HCT116 (cell line): ENCODE measurements around the gene RUNX1. TPM values are rescaled to one million over a fixed set of nuclear protein-coding genes. Genes with fewer than 3 reads are reported as not detected.

Experiments used
- ATAC-seq: fragments of 200-7000 bp; cut with Tn5 transposase; 2 replicates; pipeline ENCODE4 v1.9.1; 2020; ENCODE audit warnings: mild to moderate bottlenecking, moderate library complexity
- BruUV-seq: library from RNA; stranded (reverse); fragments of 400-500 nt; replicated peaks from 2 replicates; lab custom pipeline; 2021; lab: Mats Ljungman, UMichigan
- CTCF ChIA-PET: fragments of 300-600 bp; sonication (Branson Sonifier 250); formaldehyde crosslinking; loops from one replicate; lab custom pipeline; 2021; ENCODE audit warnings: antibody characterized with exemption; lab: Charles Lee
- POLR2A ChIA-PET: fragments of 300-600, 350-600 bp; sonication (Branson Sonifier 250); formaldehyde crosslinking; loops from one replicate; lab custom pipeline; 2021; ENCODE audit warnings: antibody characterized with exemption; lab: Charles Lee
- RAD21 ChIA-PET, 2 experiments: fragments of 300-600 bp; sonication (Branson Sonifier 250); formaldehyde crosslinking; loops; one replicate each; lab custom pipeline; 2023; ENCODE audit warnings: low total read pairs in 2 of 2; ENCODE audit not compliant: uncharacterized antibody in 2 of 2, unreplicated experiment in 2 of 2, low non-redundant PET in 1 of 2; lab: Charles Lee
- DNase-seq: peaks from one replicate; pipeline ENCODE4 v3.0.0-alpha.2; 2010; ENCODE audit warnings: low read depth, low spot score
- H2AFZ ChIP-seq: fragments of 200-600 bp; shearing (Covaris generic), sonication (generic); 2 replicates; pipeline ENCODE4 v1.6.1; 2017; ENCODE audit warnings: low read depth, mixed run types, mixed read lengths, antibody characterized with exemption, low read length; ENCODE audit not compliant: poor library complexity, severe bottlenecking
- H3K27ac ChIP-seq: 2 replicates; pipeline ENCODE4 v1.5.1; 2012; ENCODE audit warnings: low read depth, low read length
- H3K27me3 ChIP-seq: fragments of 200-600 bp; sonication (generic); 2 replicates; pipeline ENCODE4 v1.6.1; 2016; ENCODE audit warnings: mixed run types, low read length, mixed read lengths; ENCODE audit not compliant: insufficient read depth
- H3K36me3 ChIP-seq, 2 experiments: fragments of 200-500 bp in 1 of 2; fragments of 200-600 bp in 1 of 2; sonication (Bioruptor generic) in 1 of 2; sonication (generic) in 1 of 2; 2 replicates each; pipeline versions ENCODE4 v1.5.1 to v1.6.1; 2014 to 2016; ENCODE audit warnings: low read length in 2 of 2, inconsistent platforms in 1 of 2, mixed read lengths in 1 of 2, mixed run types in 1 of 2; ENCODE audit not compliant: insufficient read depth in 2 of 2, control insufficient read depth in 1 of 2
- H3K4me1 ChIP-seq, 2 experiments: fragments of 200-600 bp in 1 of 2; sonication (generic) in 1 of 2; 2 replicates each; pipeline versions ENCODE4 v1.5.1 to v1.6.1; 2012 to 2017; ENCODE audit warnings: low read length in 2 of 2, inconsistent platforms in 1 of 2, mild to moderate bottlenecking in 1 of 2, mixed read lengths in 1 of 2, mixed run types in 1 of 2, moderate library complexity in 1 of 2; ENCODE audit not compliant: insufficient read depth in 2 of 2, control insufficient read depth in 1 of 2
- H3K4me2 ChIP-seq: fragments of 200-600 bp; sonication (generic); 2 replicates; pipeline ENCODE4 v1.6.1; 2017; ENCODE audit warnings: mixed run types, low read length, mixed read lengths
- H3K4me3 ChIP-seq, 2 experiments: fragments of 200-600 bp in 1 of 2; sonication (generic) in 1 of 2; replicated peaks in 1 of 2; 2 replicates each; pipeline ENCODE4 v1.5.1; 2011 to 2016; ENCODE audit warnings: low read length in 2 of 2, control low read depth in 1 of 2, low read depth in 1 of 2, mild to moderate bottlenecking in 1 of 2, mixed read lengths in 1 of 2, mixed run types in 1 of 2
- H3K79me2 ChIP-seq: fragments of 200-600 bp; sonication (generic); 2 replicates; pipeline ENCODE4 v1.6.1; 2017; ENCODE audit warnings: mild to moderate bottlenecking, mixed run types, low read length, moderate library complexity, mixed read lengths; ENCODE audit not compliant: insufficient read depth
- H3K9ac ChIP-seq: fragments of 200-600 bp; sonication (generic); 2 replicates; pipeline ENCODE4 v1.6.1; 2016; ENCODE audit warnings: low read length, mixed read lengths
- H3K9me2 ChIP-seq: fragments of 200-600 bp; sonication (generic), shearing (Covaris generic); 2 replicates; pipeline ENCODE4 v1.6.1; 2017; ENCODE audit warnings: mixed run types, mild to moderate bottlenecking, moderate library complexity; ENCODE audit not compliant: insufficient read depth
- H3K9me3 ChIP-seq, 2 experiments: fragments of 200-500 bp in 1 of 2; fragments of 200-600 bp in 1 of 2; sonication (Bioruptor generic) in 1 of 2; sonication (generic) in 1 of 2; 2 replicates each; pipeline ENCODE4 v1.6.1; 2014 to 2017; ENCODE audit warnings: low read length in 2 of 2, mixed read lengths in 2 of 2, inconsistent platforms in 1 of 2, low read depth in 1 of 2, mild to moderate bottlenecking in 1 of 2, mixed run types in 1 of 2, moderate library complexity in 1 of 2; ENCODE audit not compliant: control insufficient read depth in 1 of 2, insufficient read depth in 1 of 2
- H4K20me1 ChIP-seq: fragments of 200-600 bp; sonication (generic), shearing (Covaris generic); 2 replicates; pipeline ENCODE4 v1.6.1; 2017; ENCODE audit warnings: mixed run types, mild to moderate bottlenecking, moderate library complexity; ENCODE audit not compliant: insufficient read depth
- ATF3 ChIP-seq: IDR thresholded peaks from 2 replicates; pipeline ENCODE4 v1.6.1; 2012
- CBX3 ChIP-seq: IDR thresholded peaks from 2 replicates; pipeline ENCODE4 v1.6.1; 2012; ENCODE audit warnings: low read depth
- CEBPB ChIP-seq: IDR thresholded peaks from 2 replicates; pipeline ENCODE4 v1.6.1; 2012; ENCODE audit warnings: low read depth
- EGR1 ChIP-seq: IDR thresholded peaks from 2 replicates; pipeline ENCODE4 v1.6.1; 2012; ENCODE audit warnings: low read depth
- EZH2 ChIP-seq: fragments of 200-600 bp; sonication (generic); IDR thresholded peaks from 2 replicates; pipeline ENCODE4 v1.6.1; 2017; ENCODE audit warnings: antibody characterized with exemption, mixed run types
- EZH2phosphoT487 ChIP-seq: fragments of 200-600 bp; IDR thresholded peaks from 2 replicates; pipeline ENCODE4 v1.6.1; 2018; ENCODE audit warnings: antibody characterized with exemption, borderline replicate concordance
- FOSL1 ChIP-seq: IDR thresholded peaks from 2 replicates; pipeline ENCODE4 v1.6.1; 2012; ENCODE audit warnings: low read depth
- POLR2A ChIP-seq: IDR thresholded peaks from 2 replicates; pipeline ENCODE4 v1.7.0; 2011; ENCODE audit warnings: borderline replicate concordance; ENCODE audit not compliant: insufficient read depth, insufficient read length; ENCODE audit errors: extremely low read depth
- POLR2AphosphoS5 ChIP-seq: IDR thresholded peaks from 2 replicates; pipeline ENCODE4 v1.6.1; 2011; ENCODE audit warnings: mild to moderate bottlenecking, low read depth, low read length, moderate library complexity
- RAD21 ChIP-seq: IDR thresholded peaks from 2 replicates; pipeline ENCODE4 v1.6.1; 2012; ENCODE audit warnings: low read depth, mild to moderate bottlenecking
- REST ChIP-seq: IDR thresholded peaks from 2 replicates; pipeline ENCODE4 v1.6.1; 2012; ENCODE audit warnings: low read depth
- SIN3A ChIP-seq: IDR thresholded peaks from 2 replicates; pipeline ENCODE4 v1.6.1; 2012; ENCODE audit warnings: low read depth
- SP1 ChIP-seq: IDR thresholded peaks from 2 replicates; pipeline ENCODE4 v1.6.1; 2012; ENCODE audit warnings: low read depth
- SRF ChIP-seq: IDR thresholded peaks from 2 replicates; pipeline ENCODE4 v1.6.1; 2012; ENCODE audit warnings: low read depth
- YY1 ChIP-seq: IDR thresholded peaks from 2 replicates; pipeline ENCODE4 v1.6.1; 2011; ENCODE audit warnings: low read length, low read depth, moderate library complexity, mild to moderate bottlenecking; ENCODE audit not compliant: insufficient replicate concordance; ENCODE audit errors: extremely low read depth
- ZBTB33 ChIP-seq: IDR thresholded peaks from 2 replicates; pipeline ENCODE4 v1.6.1; 2011; ENCODE audit warnings: mild to moderate bottlenecking, low read length, moderate library complexity; ENCODE audit not compliant: insufficient replicate concordance; ENCODE audit errors: extremely low read depth
- ZNF274 ChIP-seq: fragments of 200-500 bp; sonication (Bioruptor generic); IDR thresholded peaks from 2 replicates; pipeline ENCODE4 v1.6.1; 2014; ENCODE audit warnings: mild to moderate bottlenecking, low read depth, low read length, inconsistent platforms
- intact Hi-C: fragments of 100-400 bp; cut with micrococcal nuclease; formaldehyde crosslinking; loops from 2 replicates; pipeline ENCODE4 v1.10.0; 2022
- total RNA-seq: library from RNA; stranded (reverse); gene quantifications from one replicate; pipeline ENCODE4 v1.2.1, GENCODE V29; 2021; ENCODE audit not compliant: unreplicated experiment
- TF ChIP-seq, protein P1 (sequence below): IDR thresholded peaks from 2 replicates; pipeline ENCODE4 v1.6.1; 2012

Gene RUNX1
- total RNA-seq, 1 experiment from 2014 or later: 33.5 TPM

DNA sequence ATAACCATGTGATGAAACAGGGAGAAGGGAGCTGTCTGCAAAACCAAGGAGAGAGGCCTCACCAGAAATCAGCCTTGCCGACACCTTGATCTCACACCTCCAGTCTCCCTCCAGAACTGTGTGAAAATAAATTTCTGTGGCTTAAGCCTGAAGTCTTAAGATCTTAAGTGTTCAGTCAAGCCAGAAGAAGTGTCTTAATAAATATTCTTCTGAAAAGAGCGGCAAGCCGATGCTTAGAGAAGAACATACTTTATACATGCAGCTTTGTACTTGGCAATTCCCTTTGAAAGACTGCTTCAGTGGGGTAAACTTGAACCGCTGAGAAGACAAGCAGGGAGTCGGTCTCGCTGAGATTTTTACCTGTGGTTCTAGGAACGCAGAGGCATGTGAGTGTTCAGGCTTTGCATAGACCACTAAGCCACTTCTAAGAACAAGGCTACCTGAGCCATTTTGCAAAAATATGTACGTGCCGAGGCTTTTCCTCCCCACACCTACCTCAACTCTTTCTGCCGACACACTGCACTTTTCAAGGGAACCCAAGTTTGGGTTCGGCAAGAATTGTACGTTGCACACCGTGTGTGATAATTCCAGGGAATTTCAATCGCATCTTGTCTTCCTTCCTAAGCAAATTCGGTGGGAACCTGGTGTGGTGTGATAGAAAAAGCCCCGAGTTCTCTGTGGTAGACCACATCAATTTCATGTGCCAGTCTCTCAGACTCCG, 3.4 kb downstream of the RUNX1 start:
- H2AFZ ChIP-seq: no peak overlapping the region
- H3K79me2 ChIP-seq: no peaks in the 10 kb centered on the region
- H3K9ac ChIP-seq: no peak overlapping the region
- no TSS peak for BruUV-seq
- ATAC-seq: no peak
- intact Hi-C loops: loop anchor here (5.0 kb wide), 1 partner anchor 298 kb away; no protein-coding TSS in a partner anchor
- RAD21 ChIA-PET: interaction anchor here in 1 of 2 experiments (1.5 kb wide), 1 partner anchor 300 kb away, joined by 5 read pairs; no protein-coding TSS in a partner anchor
- CTCF ChIA-PET: no interaction called here
- TF ChIP-seq SRF: no peak
- TF ChIP-seq RAD21: no peak
- no peak for TF ChIP-seq POLR2A
- no peak for TF ChIP-seq REST
- no peak for TF ChIP-seq ZNF274
- no peak for TF ChIP-seq SIN3A
- no peak for TF ChIP-seq EGR1
- no peak for TF ChIP-seq FOSL1
- TF ChIP-seq ZBTB33: no peak
- TF ChIP-seq SP1: no peak
- no peak for TF ChIP-seq EZH2phosphoT487
- no peak for TF ChIP-seq POLR2AphosphoS5
- TF ChIP-seq ATF3: no peak
- TF ChIP-seq CBX3: no peak
- TF ChIP-seq CEBPB: no peak
- TF ChIP-seq EZH2: no peak
- TF ChIP-seq, protein P1, sequence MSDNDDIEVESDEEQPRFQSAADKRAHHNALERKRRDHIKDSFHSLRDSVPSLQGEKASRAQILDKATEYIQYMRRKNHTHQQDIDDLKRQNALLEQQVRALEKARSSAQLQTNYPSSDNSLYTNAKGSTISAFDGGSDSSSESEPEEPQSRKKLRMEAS: no peak
- TF ChIP-seq YY1: no peak
- no peak for DNase-seq
- no peak overlapping the region for H3K4me2 ChIP-seq
- no peaks in the 10 kb centered on the region for H3K36me3 ChIP-seq
- no peak overlapping the region for H3K27ac ChIP-seq
- peaks cover 16 to 31% of the 10 kb centered on the region in 2 experiments for H3K4me1 ChIP-seq
- H3K27me3 ChIP-seq: no peaks in the 10 kb centered on the region
- POLR2A ChIA-PET: no interaction called here
- H3K9me2 ChIP-seq: no peaks in the 10 kb centered on the region
- H3K4me3 ChIP-seq: no peak overlapping the region
- no peaks in the 10 kb centered on the region for H4K20me1 ChIP-seq
- H3K9me3 ChIP-seq: no peaks in the 10 kb centered on the region
